ENCODE measurements around the gene KYAT1.
A peak's percentile ranks its signal among the peaks of the same experiment; 100 is the strongest.
"Not testable (repeated sequence)": the region's sequence is repeated elsewhere in the genome, so short reads cannot be mapped to it uniquely, and the experiment has no call there.

The KYAT1 gene

DNA sequence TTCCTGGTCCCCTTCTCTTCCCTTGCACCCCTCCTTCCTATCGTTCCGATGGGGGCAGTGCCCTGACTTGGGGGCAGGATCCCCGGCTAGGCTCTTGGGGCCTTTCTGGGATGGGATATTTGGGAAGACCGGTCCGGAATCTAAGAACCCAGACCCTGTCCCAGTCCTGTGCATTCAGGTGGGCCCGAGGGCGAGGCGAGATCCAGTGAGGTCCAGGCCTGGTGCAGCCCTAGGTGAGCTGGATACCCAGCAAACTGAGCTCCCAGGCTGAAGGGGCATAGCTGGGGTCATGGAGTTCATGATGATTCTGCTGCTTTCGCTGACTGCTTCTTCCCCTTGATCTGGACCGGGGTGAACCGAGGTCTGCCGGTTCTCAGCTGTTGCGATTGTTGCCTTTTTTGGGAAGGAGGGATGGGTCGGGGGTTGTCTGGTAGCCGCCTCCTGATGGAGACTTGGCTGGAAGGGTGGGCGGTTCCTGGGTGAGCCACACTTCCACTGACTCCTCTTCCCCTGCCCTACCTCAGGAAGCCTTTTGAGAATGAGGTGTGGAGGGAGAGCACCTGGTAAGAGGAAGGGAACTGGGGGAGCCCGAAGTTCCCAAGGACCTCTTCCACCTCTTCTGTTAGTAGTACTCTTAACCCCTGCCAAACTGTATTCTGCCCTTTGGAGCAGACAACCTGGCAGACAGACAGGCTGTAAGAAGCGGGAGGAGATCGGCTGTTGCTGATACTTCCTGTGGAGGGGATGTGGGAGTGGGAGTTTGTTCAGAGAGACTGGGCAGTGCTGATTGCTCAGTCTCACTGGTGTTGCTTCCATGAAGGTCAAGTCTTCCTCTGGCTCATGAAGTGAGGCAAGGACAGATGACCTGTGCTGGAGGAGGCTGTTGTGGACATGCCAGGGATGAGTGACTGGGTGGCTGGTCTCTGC lies 1.2 kb upstream of the KYAT1 start:
- DNase-seq = peak; percentile 41

DNA sequence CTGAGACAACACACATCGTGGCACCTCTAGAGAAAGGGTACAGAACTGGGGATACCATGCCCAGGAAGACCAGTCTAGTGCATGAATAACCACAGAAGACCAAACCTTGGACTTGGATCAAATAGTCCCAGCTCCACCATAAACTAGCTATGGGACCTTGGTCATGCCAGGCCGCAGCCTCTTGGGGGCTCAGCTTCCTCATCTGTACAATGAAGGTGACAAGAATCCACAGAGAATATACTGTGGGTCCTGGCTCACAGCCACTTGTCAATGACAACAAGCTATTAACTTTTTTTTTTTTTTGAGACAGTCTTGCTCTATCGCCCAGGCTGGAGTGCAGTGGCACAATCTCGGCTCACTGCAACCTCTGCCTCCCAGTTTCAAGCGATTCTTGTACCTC lies 3.9 kb downstream of the KYAT1 start:
- DNase-seq = no peak

GRCh38 chr9:128870941-128871265 lies 10.8 kb downstream of the KYAT1 start:
- not testable (repeated sequence) for DNase-seq

DNA sequence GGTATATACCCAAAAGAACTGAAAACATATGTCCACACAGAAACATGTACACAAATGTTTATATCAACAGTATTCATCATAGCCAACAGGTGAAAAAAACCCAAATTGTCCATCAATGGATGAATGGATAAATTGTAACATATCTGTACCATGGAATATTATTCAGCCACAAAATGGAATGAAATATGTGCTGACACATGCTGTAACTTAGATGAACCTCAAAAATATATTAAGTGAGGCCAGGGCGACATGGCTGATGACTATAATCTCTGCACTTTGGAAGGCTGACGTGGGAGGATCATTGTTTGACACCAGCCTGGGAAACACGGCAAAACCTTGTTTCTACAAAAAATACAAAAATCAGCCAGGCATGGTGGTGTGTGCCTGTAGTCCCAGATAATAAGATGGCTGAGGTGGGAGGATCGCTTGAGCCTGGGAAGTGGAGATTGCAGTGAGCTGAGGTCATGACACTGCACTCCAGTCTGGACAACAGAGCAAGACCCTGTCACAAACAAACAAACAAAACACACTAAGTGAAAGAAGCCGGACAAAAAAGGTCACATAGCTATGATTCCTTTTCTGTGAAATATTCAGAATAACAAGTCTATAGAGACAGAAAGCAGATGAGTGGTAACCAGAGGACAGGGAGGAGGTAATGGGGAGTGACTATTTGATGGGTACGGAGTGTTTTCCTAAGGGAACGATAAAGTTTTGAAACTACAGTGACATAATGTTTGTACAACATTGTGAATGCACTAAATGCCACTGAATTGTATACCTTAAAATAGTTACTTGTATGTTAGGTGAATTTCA lies 11.4 kb downstream of the KYAT1 start:
- no peak for DNase-seq

DNA sequence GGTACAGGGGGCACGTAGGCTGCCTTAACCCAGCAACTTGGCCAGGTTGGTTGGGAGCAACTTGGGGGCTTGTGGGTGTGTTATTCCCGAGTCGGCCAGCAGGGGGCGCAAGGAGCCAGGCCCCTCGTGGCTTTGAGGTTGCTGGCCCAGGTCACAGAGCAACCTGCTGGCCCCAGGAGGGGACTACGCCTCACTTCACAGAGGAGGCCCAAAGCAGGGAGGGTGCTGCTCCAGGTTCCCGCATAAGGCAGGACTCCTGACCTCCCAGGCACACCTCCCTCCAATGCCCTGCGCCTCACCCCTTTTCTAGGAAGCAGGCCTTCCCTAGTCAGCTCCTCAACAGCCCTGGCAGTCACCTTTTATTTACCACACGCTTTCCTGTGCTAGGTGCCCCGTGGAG lies 18.1 kb downstream of the KYAT1 start:
- DNase-seq = peak; percentile 47

- no peak for DNase-seq
Observed at GRCh38 chr9:128862401-128862851, 19.3 kb downstream of the KYAT1 start.

GRCh38 chr9:128861501-128861900 lies 20.2 kb downstream of the KYAT1 start:
- no peak for DNase-seq

DNA sequence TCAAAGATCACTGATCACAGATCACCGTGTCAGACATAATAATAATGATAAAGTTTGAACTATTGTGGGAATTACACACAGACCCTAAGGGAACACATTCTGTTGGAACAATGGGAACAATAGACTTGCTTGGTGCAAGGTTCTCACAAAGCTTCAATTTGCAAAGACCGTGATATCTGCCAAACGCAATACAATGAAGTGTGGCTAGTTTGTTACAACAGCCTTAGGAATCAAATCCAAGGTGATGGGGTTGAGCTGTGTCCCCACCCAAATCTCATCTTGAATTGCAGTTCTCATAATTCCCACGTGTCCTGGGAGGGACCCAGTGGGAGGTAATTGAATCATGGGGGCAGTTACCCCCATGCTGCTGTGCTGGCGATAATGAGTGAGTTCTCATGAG lies 20.8 kb downstream of the KYAT1 start:
- no peak for DNase-seq

DNA sequence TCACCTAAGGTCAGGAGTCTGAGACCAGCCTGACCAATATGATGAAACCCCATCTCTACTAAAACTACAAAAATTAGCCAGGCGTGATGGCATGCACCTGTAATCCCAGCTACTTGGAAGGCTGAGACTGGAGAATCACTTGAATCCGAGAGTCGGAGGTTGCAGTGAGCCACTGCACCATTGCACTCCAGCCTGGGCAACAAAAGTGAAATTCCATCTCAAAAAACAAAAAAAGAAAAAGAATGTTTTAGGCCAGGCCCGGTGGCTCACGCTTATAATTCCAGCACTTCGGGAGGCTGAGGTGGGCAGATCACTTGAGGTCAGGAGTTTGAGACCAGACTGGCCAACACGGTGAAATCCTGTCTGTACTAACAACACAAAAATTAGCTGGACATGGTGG lies 23.3 kb downstream of the KYAT1 start:
- not testable (repeated sequence) for DNase-seq

DNA sequence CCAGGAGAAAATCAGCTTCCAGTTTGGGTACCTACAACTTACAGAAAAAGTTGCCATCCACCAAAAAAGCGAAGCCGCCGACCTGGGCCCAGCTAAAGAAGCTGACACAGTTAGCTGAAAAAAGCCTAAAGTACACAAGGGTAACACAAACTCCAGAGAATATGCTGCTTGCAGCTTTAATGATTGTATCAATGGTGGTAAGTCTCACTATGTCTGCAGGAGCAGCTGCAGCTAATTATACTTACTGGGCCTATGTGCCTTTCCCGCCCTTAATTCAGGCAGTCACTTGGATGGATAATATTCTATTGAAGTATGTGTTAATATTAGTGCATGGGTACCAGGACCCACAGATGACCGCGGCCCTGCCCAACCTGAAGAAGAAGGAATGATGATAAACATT lies 27.3 kb downstream of the KYAT1 start:
- not testable (repeated sequence) for DNase-seq

DNA sequence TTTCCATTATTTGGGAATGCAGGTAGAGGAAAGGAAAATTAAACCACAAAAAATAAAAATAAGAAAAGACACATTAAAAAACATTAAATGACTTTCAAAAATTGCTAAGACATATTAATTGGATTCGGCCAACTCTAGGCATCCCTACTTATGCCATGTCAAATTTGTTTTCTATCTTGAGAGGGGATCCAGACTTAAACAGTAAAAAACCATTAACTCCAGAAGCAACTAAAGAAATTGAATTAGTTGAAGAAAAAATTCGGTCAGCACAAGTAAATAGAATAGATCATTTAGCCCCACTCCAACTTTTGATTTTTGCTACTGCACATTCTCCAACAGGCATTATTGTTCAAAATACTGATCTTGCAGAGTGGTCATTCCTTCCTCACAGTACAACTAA lies 29.1 kb downstream of the KYAT1 start:
- DNase-seq = not testable (repeated sequence)

GRCh38 chr9:128851779-128852600 lies 29.8 kb downstream of the KYAT1 start:
- peak; percentile 23 for DNase-seq

DNA sequence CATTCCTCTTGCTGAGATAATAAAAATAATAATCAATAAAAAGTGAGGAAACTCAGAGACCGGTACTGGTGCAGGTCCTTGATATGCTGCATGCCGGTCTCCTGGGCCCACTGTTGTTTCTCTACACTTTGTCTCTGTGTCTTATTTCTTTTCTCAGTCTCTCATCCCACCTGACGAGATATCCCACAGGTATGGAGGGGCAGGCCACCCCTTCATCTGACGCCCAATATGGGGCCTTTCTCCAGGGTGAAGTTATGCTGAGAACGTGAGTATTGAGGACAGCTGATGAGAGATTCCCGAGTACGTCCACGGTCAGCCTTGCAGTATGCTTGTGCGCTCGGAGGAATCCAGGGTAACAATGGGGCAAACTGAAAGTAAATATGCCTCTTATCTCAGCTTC lies 30.7 kb downstream of the KYAT1 start:
- DNase-seq = not testable (repeated sequence)

DNA sequence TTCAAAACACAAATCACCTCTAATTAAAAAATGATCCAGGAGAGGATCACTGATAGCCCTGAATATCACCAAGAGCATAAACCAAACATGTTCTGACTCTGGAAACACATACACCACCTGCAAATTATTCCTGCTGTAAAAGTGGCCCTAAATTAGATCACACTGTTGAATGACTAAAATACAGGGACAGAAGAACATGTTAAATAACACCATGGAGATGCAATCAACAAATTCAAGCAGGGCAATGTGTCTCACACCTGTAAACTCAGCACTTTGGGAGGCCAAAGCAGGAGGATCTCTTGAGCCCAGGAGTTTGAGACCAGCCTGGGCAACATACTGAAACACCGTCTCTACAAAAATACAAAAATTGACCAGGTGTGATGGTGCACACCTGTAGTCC lies 33.9 kb downstream of the KYAT1 start:
- DNase-seq = no peak

DNA sequence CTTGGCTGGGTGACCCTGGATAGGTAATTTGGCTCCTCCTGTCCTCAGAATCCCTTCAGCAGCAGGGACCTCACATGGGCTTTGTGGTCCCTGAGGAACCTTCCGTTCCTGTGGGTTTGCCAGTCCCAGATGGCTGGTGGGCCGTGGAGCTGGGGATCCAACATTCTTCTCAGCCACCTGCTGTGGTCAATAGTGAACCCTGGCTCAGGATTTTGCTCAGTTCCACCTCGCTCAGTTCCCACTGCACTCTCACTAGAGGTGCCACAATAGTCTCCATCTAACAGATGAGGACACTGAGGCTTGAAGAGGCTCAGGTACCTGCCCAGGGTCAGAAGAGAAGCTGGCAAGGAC lies 35.1 kb downstream of the KYAT1 start:
- DNase-seq = no peak

- no peak for DNase-seq
Observed at GRCh38 chr9:128845186-128845931, 36.4 kb downstream of the KYAT1 start.

- DNase-seq = not testable (repeated sequence)
Observed at GRCh38 chr9:128843171-128843570, 38.6 kb downstream of the KYAT1 start.

DNA sequence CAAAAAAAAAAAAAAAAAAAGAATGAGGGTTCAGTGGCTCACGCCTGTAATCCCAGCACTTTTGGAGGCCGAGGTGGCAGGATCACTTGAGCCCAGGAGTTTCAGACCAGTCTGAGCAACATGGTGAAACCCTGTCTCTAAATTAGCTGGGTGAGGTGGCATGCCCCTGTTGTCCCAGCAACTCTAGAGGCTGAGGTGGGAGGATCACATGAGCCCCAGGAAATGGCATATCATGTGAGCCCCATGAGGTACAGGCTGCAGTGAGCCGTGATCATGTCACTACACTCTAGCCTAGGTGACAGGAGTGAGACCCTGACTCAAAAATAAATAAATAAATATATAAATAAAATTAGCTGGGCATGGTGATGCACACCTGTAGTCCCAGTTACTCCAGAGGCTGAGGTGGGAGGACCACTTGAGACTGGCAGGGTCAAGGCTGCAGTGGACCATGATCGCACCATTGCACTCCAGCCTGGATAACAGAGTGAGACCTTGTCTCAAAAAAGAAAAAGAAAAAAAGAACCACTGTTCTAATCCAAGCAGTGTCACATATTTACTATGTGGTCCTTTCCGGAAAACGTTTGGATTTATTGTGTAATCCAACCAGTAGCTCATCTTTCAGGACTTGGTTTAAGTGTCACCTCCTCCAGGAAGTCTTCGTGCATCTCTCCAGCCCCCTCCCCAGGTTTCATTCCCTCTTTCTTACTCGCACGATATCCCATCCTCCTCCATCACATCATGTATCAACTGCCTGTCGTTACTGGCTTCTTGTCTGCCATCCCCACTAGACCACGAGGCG lies 39.9 kb downstream of the KYAT1 start:
- no peak for DNase-seq

DNA sequence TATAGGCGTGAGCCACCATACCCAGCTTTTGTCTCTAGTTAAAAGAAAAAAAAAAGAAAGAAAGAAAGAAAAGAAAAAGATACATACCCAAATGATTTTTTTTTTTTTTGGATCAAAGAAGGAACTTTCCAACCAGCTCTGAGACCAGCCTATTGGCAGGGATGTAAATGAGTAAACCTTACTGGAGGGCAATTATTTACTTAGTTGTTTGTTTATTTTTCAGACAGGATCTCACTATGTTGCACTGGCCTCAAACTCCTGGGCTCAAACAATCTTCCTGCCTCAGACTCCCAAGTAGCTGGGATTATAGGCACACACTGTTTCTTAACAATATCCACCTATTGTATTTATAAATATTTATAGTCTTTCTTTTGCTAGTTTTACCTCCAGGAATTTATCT lies 41.2 kb downstream of the KYAT1 start:
- no peak for DNase-seq

DNA sequence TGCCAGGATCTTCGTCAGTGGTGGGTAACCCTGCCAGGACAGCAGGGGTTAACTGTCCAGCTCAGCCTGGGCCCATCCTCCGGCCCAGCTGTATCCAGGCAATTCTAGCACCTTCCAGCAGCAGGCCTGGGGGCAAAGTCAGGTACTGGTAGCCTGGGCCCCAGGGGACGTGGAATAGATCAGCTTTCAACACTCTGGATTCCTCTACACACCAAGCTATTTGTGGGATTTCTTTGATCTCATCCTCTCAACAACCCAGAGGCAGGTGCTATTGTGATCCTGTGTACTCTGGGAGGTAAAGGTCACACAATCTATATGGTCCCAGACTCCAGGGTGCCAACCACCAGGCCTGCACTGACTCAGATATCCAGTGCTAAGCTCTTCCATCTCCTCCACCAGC lies 43.4 kb downstream of the KYAT1 start:
- no peak for DNase-seq

DNA sequence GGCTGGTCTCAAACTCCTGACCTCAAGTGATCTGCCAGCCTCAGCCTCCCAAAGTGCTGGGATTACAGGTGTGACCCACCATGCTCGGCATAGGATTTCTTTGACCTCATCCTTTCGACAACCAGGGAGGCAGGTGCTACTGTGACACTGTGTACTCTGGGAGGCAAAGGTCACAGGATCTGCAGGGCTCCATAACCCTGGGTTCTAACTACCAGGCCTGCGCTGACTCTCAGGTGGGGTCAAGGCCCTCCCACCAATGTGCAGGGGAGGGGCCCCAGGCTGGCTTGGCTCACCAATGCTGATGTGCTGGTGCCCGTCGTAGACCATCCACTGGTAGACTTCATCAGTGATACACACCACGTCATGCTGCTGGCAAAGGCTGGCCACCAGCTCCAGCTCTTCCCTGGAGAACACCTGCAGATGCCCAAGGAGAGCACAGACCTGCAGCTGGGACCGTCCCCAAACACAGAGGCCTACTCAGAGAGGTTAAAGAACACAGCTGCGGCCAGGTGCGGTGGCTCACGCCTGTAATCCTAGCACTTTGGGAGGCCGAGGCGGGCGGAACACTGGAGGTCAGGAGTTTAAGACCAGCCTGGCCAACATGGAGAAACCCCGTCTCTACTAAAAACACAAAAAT lies 45.1 kb downstream of the KYAT1 start:
- no peak for DNase-seq
